ENCODE results near the gene CHRNG. TPM values are rescaled to one million over a fixed set of nuclear protein-coding genes. Genes with fewer than 3 reads are reported as not detected.

Gene CHRNG
- total RNA-seq, 1 experiment from 2014 or later = not detected

DNA sequence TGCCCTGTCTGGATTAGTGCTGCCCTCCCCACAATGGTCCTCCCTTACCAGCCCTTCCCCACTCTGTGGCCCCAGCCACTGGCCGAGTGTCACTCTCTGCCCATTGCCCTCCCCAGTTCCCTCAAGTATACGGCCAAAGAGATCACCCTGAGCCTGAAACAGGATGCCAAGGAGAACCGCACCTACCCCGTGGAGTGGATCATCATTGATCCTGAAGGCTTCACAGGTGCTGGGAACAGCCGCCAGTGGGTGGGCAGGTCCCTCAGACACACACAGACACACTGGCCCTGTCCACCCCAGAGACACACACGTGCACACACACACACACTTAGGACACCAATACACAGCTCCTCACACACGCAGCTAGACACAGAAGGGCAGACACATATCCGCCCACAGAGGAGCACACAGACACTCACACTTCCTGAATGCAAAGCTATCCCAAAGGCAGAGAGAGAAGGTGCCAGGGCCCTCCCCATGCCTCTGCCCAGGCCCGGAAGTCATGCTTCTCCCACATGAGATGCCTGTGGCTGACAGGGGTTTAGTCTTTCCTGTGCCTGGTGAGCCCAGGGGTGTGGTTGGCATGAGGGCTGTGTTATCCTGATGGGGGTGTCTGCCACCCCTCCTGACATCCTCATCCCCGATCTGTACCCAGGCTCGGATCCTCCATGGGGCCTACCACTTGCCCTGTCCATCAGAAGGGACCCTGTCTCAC lies 10.6 kb upstream of the CHRNG start:
- H3K9me3 ChIP-seq = no peaks in the 10 kb centered on the region
- intact Hi-C loops (cut with micrococcal nuclease; ENCODE audit: unreplicated experiment) = no loop called here
- H3K27ac Mint-ChIP-seq (ENCODE audit: unreplicated experiment) = no peak overlapping the region
- BruUV-seq (replicated peaks) = no TSS peak
- no peaks in the 10 kb centered on the region for H3K4me1 Mint-ChIP-seq (ENCODE audit: low read depth, unreplicated experiment)
- no peaks in the 10 kb centered on the region for H3K9me3 Mint-ChIP-seq (ENCODE audit: unreplicated experiment)
- no peaks in the 10 kb centered on the region for H3K4me1 ChIP-seq
- peaks cover 6% of the 10 kb centered on the region for H3K36me3 Mint-ChIP-seq (ENCODE audit: insufficient read depth, unreplicated experiment)
- H3K4me3 Mint-ChIP-seq (ENCODE audit: unreplicated experiment) = no peak overlapping the region
- CTCF ChIA-PET = no interaction called here
- DNase-seq = no peak
- no peaks in the 10 kb centered on the region for H3K27me3 Mint-ChIP-seq (ENCODE audit: insufficient read depth, unreplicated experiment)
- H3K36me3 ChIP-seq (ENCODE audit: control insufficient read depth, insufficient read depth, low read length) = no peaks in the 10 kb centered on the region
- no peak overlapping the region for H3K4me3 ChIP-seq (ENCODE audit: low read depth, low read length)
- no peaks in the 10 kb centered on the region for H3K27me3 ChIP-seq (replicated peaks; ENCODE audit: control insufficient read depth, insufficient read depth, low read length)
- TF ChIP-seq, protein P1, sequence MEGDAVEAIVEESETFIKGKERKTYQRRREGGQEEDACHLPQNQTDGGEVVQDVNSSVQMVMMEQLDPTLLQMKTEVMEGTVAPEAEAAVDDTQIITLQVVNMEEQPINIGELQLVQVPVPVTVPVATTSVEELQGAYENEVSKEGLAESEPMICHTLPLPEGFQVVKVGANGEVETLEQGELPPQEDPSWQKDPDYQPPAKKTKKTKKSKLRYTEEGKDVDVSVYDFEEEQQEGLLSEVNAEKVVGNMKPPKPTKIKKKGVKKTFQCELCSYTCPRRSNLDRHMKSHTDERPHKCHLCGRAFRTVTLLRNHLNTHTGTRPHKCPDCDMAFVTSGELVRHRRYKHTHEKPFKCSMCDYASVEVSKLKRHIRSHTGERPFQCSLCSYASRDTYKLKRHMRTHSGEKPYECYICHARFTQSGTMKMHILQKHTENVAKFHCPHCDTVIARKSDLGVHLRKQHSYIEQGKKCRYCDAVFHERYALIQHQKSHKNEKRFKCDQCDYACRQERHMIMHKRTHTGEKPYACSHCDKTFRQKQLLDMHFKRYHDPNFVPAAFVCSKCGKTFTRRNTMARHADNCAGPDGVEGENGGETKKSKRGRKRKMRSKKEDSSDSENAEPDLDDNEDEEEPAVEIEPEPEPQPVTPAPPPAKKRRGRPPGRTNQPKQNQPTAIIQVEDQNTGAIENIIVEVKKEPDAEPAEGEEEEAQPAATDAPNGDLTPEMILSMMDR (IDR thresholded peaks at IDR 0.05; ENCODE audit: insufficient read depth in 1 of 2, low read depth in 1 of 2, low read length in 1 of 2, severe bottlenecking in 1 of 2, unreplicated experiment in 1 of 2) = no peak
- POLR2A ChIA-PET = no interaction called here

DNA sequence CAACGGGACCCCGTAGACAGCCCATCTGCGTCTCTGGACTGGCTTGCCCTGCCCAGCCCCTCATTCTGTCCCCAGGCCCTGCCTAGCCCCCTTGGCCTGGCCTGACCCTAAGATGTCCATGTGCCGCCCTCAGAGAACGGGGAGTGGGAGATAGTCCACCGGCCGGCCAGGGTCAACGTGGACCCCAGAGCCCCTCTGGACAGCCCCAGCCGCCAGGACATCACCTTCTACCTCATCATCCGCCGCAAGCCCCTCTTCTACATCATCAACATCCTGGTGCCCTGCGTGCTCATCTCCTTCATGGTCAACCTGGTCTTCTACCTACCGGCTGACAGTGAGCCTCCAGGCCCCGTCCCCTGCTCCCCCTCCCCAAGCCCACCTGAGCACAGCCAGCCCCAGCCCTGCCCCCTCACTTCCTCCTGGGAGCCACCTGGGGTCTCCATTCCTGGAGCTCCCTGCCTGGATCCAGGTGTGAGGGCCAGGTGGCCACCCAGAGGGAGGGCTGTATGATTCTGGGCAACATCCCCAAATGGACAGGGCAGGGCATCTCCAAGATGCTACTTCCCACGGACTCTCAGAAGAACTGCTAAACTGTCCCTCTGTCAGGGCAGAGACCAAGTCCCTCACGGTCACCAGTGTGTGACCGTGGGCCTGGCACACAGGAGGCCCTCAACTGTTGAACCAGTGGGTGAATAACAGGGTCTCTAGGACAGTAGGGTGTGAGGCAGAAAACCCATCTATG lies 9.5 kb upstream of the CHRNG start:
- no peak overlapping the region for H3K4me3 Mint-ChIP-seq (ENCODE audit: unreplicated experiment)
- no peaks in the 10 kb centered on the region for H3K36me3 ChIP-seq (ENCODE audit: control insufficient read depth, insufficient read depth, low read length)
- H3K27me3 Mint-ChIP-seq (ENCODE audit: insufficient read depth, unreplicated experiment) = no peaks in the 10 kb centered on the region
- no peak overlapping the region for H3K27ac Mint-ChIP-seq (ENCODE audit: unreplicated experiment)
- ChIA-PET POLR2A (no interaction called here), CTCF (no interaction called here)
- no peaks in the 10 kb centered on the region for H3K9me3 Mint-ChIP-seq (ENCODE audit: unreplicated experiment)
- DNase-seq = no peak
- H3K27me3 ChIP-seq (replicated peaks; ENCODE audit: control insufficient read depth, insufficient read depth, low read length) = no peaks in the 10 kb centered on the region
- intact Hi-C loops (cut with micrococcal nuclease; ENCODE audit: unreplicated experiment) = no loop called here
- H3K36me3 Mint-ChIP-seq (ENCODE audit: insufficient read depth, unreplicated experiment) = peaks cover 6% of the 10 kb centered on the region
- H3K4me1 ChIP-seq = no peaks in the 10 kb centered on the region
- H3K4me3 ChIP-seq (ENCODE audit: low read depth, low read length) = no peak overlapping the region
- no TSS peak for BruUV-seq (replicated peaks)
- TF ChIP-seq, protein P1 (IDR thresholded peaks at IDR 0.05; ENCODE audit: insufficient read depth in 1 of 2, low read depth in 1 of 2, low read length in 1 of 2, severe bottlenecking in 1 of 2, unreplicated experiment in 1 of 2) = no peak
- H3K9me3 ChIP-seq = no peaks in the 10 kb centered on the region
- no peaks in the 10 kb centered on the region for H3K4me1 Mint-ChIP-seq (ENCODE audit: low read depth, unreplicated experiment)

DNA sequence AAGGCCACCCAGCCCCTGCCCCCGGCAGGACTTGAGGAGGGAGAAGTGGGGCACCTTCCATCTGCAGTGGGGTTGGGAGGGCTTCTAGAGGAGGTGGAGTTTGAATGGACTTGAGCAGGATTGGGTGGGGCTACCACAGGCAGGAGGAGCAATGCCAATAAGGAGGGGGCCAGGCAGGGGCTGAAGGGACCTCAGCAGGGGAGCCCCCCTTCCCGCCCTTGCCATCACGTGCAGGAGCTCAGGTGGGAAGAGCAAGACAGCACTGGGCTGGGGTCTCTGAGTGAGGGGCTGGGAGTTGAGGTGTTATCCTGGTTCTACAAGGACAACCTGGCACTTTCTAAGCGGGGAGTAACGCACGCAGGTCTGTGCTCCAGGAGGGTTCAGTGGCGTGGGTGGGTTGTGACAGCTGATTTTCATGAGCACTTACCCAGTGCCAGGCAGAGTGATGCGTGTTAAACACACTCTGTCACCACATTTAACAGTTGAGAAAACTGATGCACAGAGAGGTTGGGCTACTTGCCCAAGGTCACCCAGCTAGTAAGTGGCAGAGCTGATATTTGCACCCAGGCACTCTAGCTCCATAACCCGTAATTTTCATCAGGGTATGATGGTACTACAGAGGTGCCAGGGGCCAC lies 8.7 kb upstream of the CHRNG start:
- no peak for DNase-seq
- Mint-ChIP-seq H3K4me1 (ENCODE audit: low read depth, unreplicated experiment) (no peaks in the 10 kb centered on the region), H3K27me3 (ENCODE audit: insufficient read depth, unreplicated experiment) (no peaks in the 10 kb centered on the region), H3K4me3 (ENCODE audit: unreplicated experiment) (no peak overlapping the region), H3K36me3 (ENCODE audit: insufficient read depth, unreplicated experiment) (peaks cover 6% of the 10 kb centered on the region), H3K9me3 (ENCODE audit: unreplicated experiment) (no peaks in the 10 kb centered on the region), H3K27ac (ENCODE audit: unreplicated experiment) (no peak overlapping the region)
- no peaks in the 10 kb centered on the region for H3K4me1 ChIP-seq
- no TSS peak for BruUV-seq (replicated peaks)
- H3K36me3 ChIP-seq (ENCODE audit: control insufficient read depth, insufficient read depth, low read length) = no peaks in the 10 kb centered on the region
- ChIA-PET POLR2A (no interaction called here), CTCF (no interaction called here)
- TF ChIP-seq, protein P1 (IDR thresholded peaks at IDR 0.05; ENCODE audit: insufficient read depth in 1 of 2, low read depth in 1 of 2, low read length in 1 of 2, severe bottlenecking in 1 of 2, unreplicated experiment in 1 of 2) = no peak
- H3K4me3 ChIP-seq (ENCODE audit: low read depth, low read length) = no peak overlapping the region
- intact Hi-C loops (cut with micrococcal nuclease; ENCODE audit: unreplicated experiment) = no loop called here
- H3K9me3 ChIP-seq = no peaks in the 10 kb centered on the region
- no peaks in the 10 kb centered on the region for H3K27me3 ChIP-seq (replicated peaks; ENCODE audit: control insufficient read depth, insufficient read depth, low read length)
